GM23248 (cell line): ENCODE measurements around the gene TCF7L2. TPM values are rescaled to one million over a fixed set of nuclear protein-coding genes. Genes with fewer than 3 reads are reported as not detected.
A peak's percentile ranks its signal among the peaks of the same experiment; 100 is the strongest.

Experiments
- DNase-seq: peaks from one replicate; pipeline ENCODE4 v3.0.0-alpha.2; 2015
- H2AFZ ChIP-seq: fragments of 200-600 bp; sonication (generic); 2 replicates; pipeline ENCODE4 v1.6.1; 2016; ENCODE audit warnings: antibody characterized with exemption
- H3F3A ChIP-seq: fragments of 200-600 bp; sonication (generic); 2 replicates; pipeline ENCODE4 v1.6.1; 2016; ENCODE audit warnings: mild to moderate bottlenecking, antibody characterized with exemption, mixed run types; ENCODE audit not compliant: insufficient read depth
- H3K27ac ChIP-seq: fragments of 200-600 bp; sonication (generic); 2 replicates; pipeline ENCODE4 v1.5.1; 2016; ENCODE audit warnings: mild to moderate bottlenecking
- H3K27me3 ChIP-seq: fragments of 200-600 bp; sonication (generic); replicated peaks from 2 replicates; pipeline ENCODE4 v1.6.1; 2016; ENCODE audit warnings: mild to moderate bottlenecking; ENCODE audit not compliant: insufficient read depth
- H3K36me3 ChIP-seq: fragments of 200-600 bp; sonication (generic); 2 replicates; pipeline ENCODE4 v1.6.1; 2016; ENCODE audit warnings: low read depth, mild to moderate bottlenecking
- H3K4me1 ChIP-seq: fragments of 200-600 bp; sonication (generic); 2 replicates; pipeline ENCODE4 v1.6.1; 2016; ENCODE audit warnings: mild to moderate bottlenecking; ENCODE audit not compliant: insufficient read depth
- H3K4me2 ChIP-seq: fragments of 200-600 bp; sonication (generic); one replicate; pipeline ENCODE4 v1.6.1; 2016; ENCODE audit warnings: mild to moderate bottlenecking; ENCODE audit not compliant: unreplicated experiment
- H3K4me3 ChIP-seq: fragments of 200-600 bp; sonication (generic); 2 replicates; pipeline ENCODE4 v1.5.1; 2016; ENCODE audit warnings: mild to moderate bottlenecking
- H3K79me2 ChIP-seq: fragments of 200-600 bp; sonication (generic); 2 replicates; pipeline ENCODE4 v1.6.1; 2016; ENCODE audit warnings: mild to moderate bottlenecking; ENCODE audit not compliant: insufficient read depth
- H3K9ac ChIP-seq: fragments of 200-600 bp; sonication (generic); 2 replicates; pipeline ENCODE4 v1.6.1; 2016; ENCODE audit warnings: mild to moderate bottlenecking
- H3K9me2 ChIP-seq: fragments of 200-600 bp; sonication (generic); 2 replicates; pipeline ENCODE4 v1.6.1; 2016; ENCODE audit warnings: mixed run types, mild to moderate bottlenecking, moderate library complexity; ENCODE audit not compliant: insufficient read depth
- H3K9me3 ChIP-seq: fragments of 200-600 bp; sonication (generic); one replicate; pipeline ENCODE4 v1.6.1; 2017; ENCODE audit warnings: low read depth
- H4K20me1 ChIP-seq: fragments of 200-600 bp; sonication (generic); 2 replicates; pipeline ENCODE4 v1.6.0; 2016; ENCODE audit not compliant: insufficient read depth
- EZH2 ChIP-seq: fragments of 200-600 bp; sonication (generic); IDR thresholded peaks from 2 replicates; pipeline ENCODE4 v1.6.1; 2018; ENCODE audit warnings: antibody characterized with exemption, mild to moderate bottlenecking; ENCODE audit not compliant: insufficient read depth, poor library complexity, severe bottlenecking
- EZH2phosphoT487 ChIP-seq: fragments of 200-600 bp; sonication (generic); IDR thresholded peaks from 2 replicates; pipeline ENCODE4 v1.6.1; 2018; ENCODE audit warnings: antibody characterized with exemption, moderate library complexity, mild to moderate bottlenecking, low read depth; ENCODE audit not compliant: insufficient read depth
- WGBS, 2 experiments: methylation state at CpG; one replicate each; pipeline ENCODE4 v1.1.6; 2015 to 2017; ENCODE audit warnings: low lambda C conversion rate in 2 of 2, low coverage in 1 of 2; ENCODE audit errors: missing lambda C conversion rate in 2 of 2; 5-methylcytosine and 5-hydroxymethylcytosine counted together
- in situ Hi-C: fragments of 300-500 bp; cut with MboI; formaldehyde crosslinking; loops from 2 replicates; pipeline ENCODE4 v1.15.0; 2020
- polyA plus RNA-seq: library from polyadenylated mRNA; unstranded; fragments of >200 nt; fragmentation: Nextera tagmentation; extraction: Ambion mirVana; gene quantifications from 2 replicates; pipeline ENCODE4 v1.2.1, GENCODE V29; 2016
- total RNA-seq: library from RNA; depleted of rRNA; stranded (reverse); fragments of >200 nt; shearing (Covaris generic); gene quantifications from 2 replicates; pipeline ENCODE4 v1.2.3, GENCODE V29; 2014

TCF7L2 gene
- total and polyA plus RNA-seq, 2 experiments from 2014 or later: 6.2 to 19.3 TPM

- H3K27me3 ChIP-seq: no peaks in the 10 kb centered on the region
- WGBS, 2 experiments: 63 to 70% methylated on average over 6 of the region's 6 CpGs
- no peak overlapping the region for H2AFZ ChIP-seq
- peaks cover 71% of the 10 kb centered on the region for H3K36me3 ChIP-seq
- H3K79me2 ChIP-seq: 0 out of 2 replicates have a peak, but pooled peaks cover 10% of the 10 kb centered on the region
- H3K4me2 ChIP-seq: no peak overlapping the region
- TF ChIP-seq EZH2phosphoT487 (no peak), EZH2 (no peak)
- no peak for DNase-seq
- no peaks in the 10 kb centered on the region for H3F3A ChIP-seq
- no peaks in the 10 kb centered on the region for H4K20me1 ChIP-seq
- in situ Hi-C loops: no loop called here
- H3K9me2 ChIP-seq: no peaks in the 10 kb centered on the region
- no peaks in the 10 kb centered on the region for H3K4me1 ChIP-seq
- no peak overlapping the region for H3K9ac ChIP-seq
- H3K9me3 ChIP-seq: no peaks in the 10 kb centered on the region
- no peak overlapping the region for H3K27ac ChIP-seq
- no peak overlapping the region for H3K4me3 ChIP-seq
These were observed 201.2 kb downstream of the TCF7L2 start for GRCh38 chr10:113151190-113151666.

DNA sequence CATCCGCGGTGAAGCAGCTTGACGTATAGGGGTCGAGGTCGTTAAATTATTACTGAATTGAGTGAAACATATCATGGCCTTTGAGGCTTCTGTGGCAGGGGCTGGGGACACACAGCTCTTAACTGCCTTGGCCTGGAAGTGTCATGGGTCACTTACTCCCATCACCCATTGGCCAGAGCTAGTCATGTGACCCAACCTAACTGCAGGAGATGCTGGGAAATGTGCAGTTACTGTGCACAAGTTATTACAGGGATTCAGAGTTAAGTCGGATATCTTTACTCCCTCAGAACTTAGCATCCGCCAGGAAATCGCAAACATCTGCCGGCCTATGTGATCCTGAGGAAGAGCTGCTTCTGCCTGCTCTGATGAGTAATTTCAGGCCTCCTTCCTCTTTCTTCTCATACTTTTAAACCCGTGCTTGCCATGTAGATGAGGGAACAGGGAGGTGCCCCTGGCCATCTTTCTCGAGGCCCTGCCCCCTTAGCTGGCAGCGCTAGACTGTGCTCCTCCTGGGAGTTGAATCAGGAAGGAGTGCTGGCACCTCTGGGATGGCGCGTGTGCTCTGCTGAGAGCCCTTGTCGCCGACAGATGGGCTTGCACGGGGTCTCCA is 203.6 kb downstream of the TCF7L2 start:
- Histone ChIP-seq H3F3A (no peaks in the 10 kb centered on the region), H3K4me2 (no peak overlapping the region), H3K79me2 (no peaks in the 10 kb centered on the region), H3K27ac (no peak overlapping the region), H3K27me3 (no peaks in the 10 kb centered on the region), H3K4me3 (no peak overlapping the region), H3K4me1 (no peaks in the 10 kb centered on the region), H3K36me3 (peaks cover 59% of the 10 kb centered on the region), H3K9me3 (no peaks in the 10 kb centered on the region), H3K9me2 (no peaks in the 10 kb centered on the region), H4K20me1 (no peaks in the 10 kb centered on the region), H2AFZ (no peak overlapping the region), H3K9ac (no peak overlapping the region)
- TF ChIP-seq EZH2 (no peak), EZH2phosphoT487 (no peak)
- in situ Hi-C loops: no loop called here
- DNase-seq: peak; percentile 9
- WGBS, 2 experiments: 73 to 80% methylated on average over 16 to 17 of the region's 17 CpGs

GRCh38 chr10:113157441-113157840 is 207.4 kb downstream of the TCF7L2 start:
- TF ChIP-seq EZH2: no peak
- TF ChIP-seq EZH2phosphoT487: no peak
- no peaks in the 10 kb centered on the region for H3K9me2 ChIP-seq
- no peaks in the 10 kb centered on the region for H4K20me1 ChIP-seq
- in situ Hi-C loops: no loop called here
- H3K4me1 ChIP-seq: no peaks in the 10 kb centered on the region
- H2AFZ ChIP-seq: no peak overlapping the region
- peaks cover 59% of the 10 kb centered on the region for H3K36me3 ChIP-seq
- H3K9ac ChIP-seq: no peak overlapping the region
- WGBS, 2 experiments: 90 to 94% methylated on average over 7 of the region's 7 CpGs
- no peak overlapping the region for H3K4me3 ChIP-seq
- no peak for DNase-seq
- H3K79me2 ChIP-seq: no peaks in the 10 kb centered on the region
- no peak overlapping the region for H3K4me2 ChIP-seq
- H3K27me3 ChIP-seq: no peaks in the 10 kb centered on the region
- H3K27ac ChIP-seq: no peak overlapping the region
- H3F3A ChIP-seq: no peaks in the 10 kb centered on the region
- H3K9me3 ChIP-seq: no peaks in the 10 kb centered on the region

DNA sequence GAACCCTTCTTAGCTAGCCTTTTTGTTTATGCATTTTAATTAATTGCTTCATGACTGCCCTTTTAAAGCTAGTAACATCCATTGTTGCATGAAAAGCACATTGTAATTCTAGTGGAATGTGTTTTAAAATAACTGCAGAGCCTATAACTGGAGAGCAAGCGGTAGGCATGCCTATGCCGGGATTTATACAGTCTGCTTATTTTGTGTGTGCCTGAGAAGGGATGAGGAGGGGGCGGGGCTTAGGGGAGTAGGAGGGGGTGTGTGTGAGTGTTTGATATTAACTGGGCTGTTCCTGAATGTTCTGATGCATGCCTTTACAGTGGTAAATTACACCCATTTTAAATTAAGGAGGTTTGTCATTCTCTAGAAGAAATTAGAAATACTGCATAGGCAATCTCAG is 208.1 kb downstream of the TCF7L2 start:
- H3K79me2 ChIP-seq: no peaks in the 10 kb centered on the region
- H3K27me3 ChIP-seq: no peaks in the 10 kb centered on the region
- WGBS, 2 experiments: 56 to 58% methylated on average over 3 of the region's 3 CpGs
- no peak overlapping the region for H2AFZ ChIP-seq
- H3K4me3 ChIP-seq: no peak overlapping the region
- no peaks in the 10 kb centered on the region for H4K20me1 ChIP-seq
- peaks cover 55% of the 10 kb centered on the region for H3K36me3 ChIP-seq
- TF ChIP-seq EZH2 (no peak), EZH2phosphoT487 (no peak)
- H3K9me2 ChIP-seq: no peaks in the 10 kb centered on the region
- H3K9ac ChIP-seq: no peak overlapping the region
- peak; percentile 27 for DNase-seq
- in situ Hi-C loops: no loop called here
- H3K4me2 ChIP-seq: no peak overlapping the region
- no peaks in the 10 kb centered on the region for H3F3A ChIP-seq
- no peaks in the 10 kb centered on the region for H3K4me1 ChIP-seq
- H3K9me3 ChIP-seq: no peaks in the 10 kb centered on the region
- no peak overlapping the region for H3K27ac ChIP-seq
